GM21576 (cell line): ENCODE data around the gene RGMA.
"Not testable (repeated sequence)": the region's sequence is repeated elsewhere in the genome, so short reads cannot be mapped to it uniquely, and the experiment has no call there.

Experiments
- ATAC-seq: cut with Tn5 transposase; IDR thresholded peaks from one replicate; pipeline ENCODE4 v1.9.1; 2021; ENCODE audit warnings: mild to moderate bottlenecking, moderate library complexity; ENCODE audit not compliant: unreplicated experiment

Gene RGMA

GRCh38 chr15:93068581-93069199 is 20.3 kb downstream of the RGMA start:
- no peak for ATAC-seq

- ATAC-seq, result no peak
Observed at GRCh38 chr15:93067649-93068085, 21.3 kb downstream of the RGMA start.

GRCh38 chr15:93066834-93067648 is 22.0 kb downstream of the RGMA start:
- no peak for ATAC-seq

- no peak for ATAC-seq
Observed at GRCh38 chr15:93066224-93066681, 22.8 kb downstream of the RGMA start.

- no peak for ATAC-seq
Observed at GRCh38 chr15:93065641-93066045, 23.4 kb downstream of the RGMA start.

GRCh38 chr15:93063796-93064690 is 25.0 kb downstream of the RGMA start:
- ATAC-seq, result no peak

GRCh38 chr15:93063262-93063671 is 25.7 kb downstream of the RGMA start:
- ATAC-seq, result no peak

GRCh38 chr15:93062628-93063261 is 26.3 kb downstream of the RGMA start:
- ATAC-seq, result not testable (repeated sequence)

- no peak for ATAC-seq
Observed at GRCh38 chr15:93060336-93061248, 28.4 kb downstream of the RGMA start.

GRCh38 chr15:93059442-93059841 is 29.6 kb downstream of the RGMA start:
- no peak for ATAC-seq

- no peak for ATAC-seq
Observed at GRCh38 chr15:93058904-93059427, 30.0 kb downstream of the RGMA start.

GRCh38 chr15:93058128-93058527 is 30.9 kb downstream of the RGMA start:
- ATAC-seq, result no peak

GRCh38 chr15:93057618-93058017 is 31.4 kb downstream of the RGMA start:
- ATAC-seq, result no peak

GRCh38 chr15:93056836-93057235 is 32.2 kb downstream of the RGMA start:
- ATAC-seq, result no peak

GRCh38 chr15:93055211-93055610 is 33.8 kb downstream of the RGMA start:
- no peak for ATAC-seq

GRCh38 chr15:93052090-93052879 is 36.7 kb downstream of the RGMA start:
- no peak for ATAC-seq

- ATAC-seq, result no peak
Observed at GRCh38 chr15:93051236-93052089, 37.5 kb downstream of the RGMA start.

GRCh38 chr15:93050648-93051047 is 38.4 kb downstream of the RGMA start:
- no peak for ATAC-seq
